HG02678 (cell line): ENCODE data around the gene LIMK2.
"Not testable (repeated sequence)": the region's sequence is repeated elsewhere in the genome, so short reads cannot be mapped to it uniquely, and the experiment has no call there.

Experiments
- ATAC-seq: cut with Tn5 transposase; IDR thresholded peaks from one replicate; pipeline ENCODE4 v1.9.1; 2021; ENCODE audit warnings: mild to moderate bottlenecking, moderate library complexity; ENCODE audit not compliant: unreplicated experiment

The LIMK2 gene

GRCh38 chr22:31210556-31211421 lies 1.3 kb upstream of the LIMK2 start:
- ATAC-seq = no peak

- ATAC-seq = no peak
These were observed 626 bp upstream of the LIMK2 start for GRCh38 chr22:31211482-31211861.

- ATAC-seq = no peak
These were observed 908 bp downstream of the LIMK2 start for GRCh38 chr22:31212783-31213629.

- no peak for ATAC-seq
These were observed 3.0 kb downstream of the LIMK2 start for GRCh38 chr22:31215018-31215535.

GRCh38 chr22:31218565-31219262 lies 6.6 kb downstream of the LIMK2 start:
- no peak for ATAC-seq

DNA sequence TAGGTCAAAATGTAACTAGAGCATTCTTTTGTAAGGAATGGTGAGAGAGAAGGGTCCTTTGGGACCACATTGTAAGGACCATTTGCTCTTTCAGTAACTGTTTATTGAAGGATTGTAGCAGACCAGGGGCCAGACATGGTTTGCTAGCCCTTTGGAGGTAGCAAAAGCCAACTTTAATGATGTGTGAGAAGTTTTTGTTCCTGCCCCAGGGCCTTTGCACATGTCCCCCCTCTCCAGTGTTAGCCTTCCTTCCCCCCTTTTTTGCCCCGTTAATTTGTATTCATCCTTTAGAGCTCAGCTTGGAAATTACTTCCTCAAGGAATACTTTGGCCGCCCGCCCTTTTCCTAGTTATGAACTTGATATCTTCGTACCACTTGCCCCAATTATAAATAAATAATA lies 9.0 kb downstream of the LIMK2 start:
- ATAC-seq = no peak

DNA sequence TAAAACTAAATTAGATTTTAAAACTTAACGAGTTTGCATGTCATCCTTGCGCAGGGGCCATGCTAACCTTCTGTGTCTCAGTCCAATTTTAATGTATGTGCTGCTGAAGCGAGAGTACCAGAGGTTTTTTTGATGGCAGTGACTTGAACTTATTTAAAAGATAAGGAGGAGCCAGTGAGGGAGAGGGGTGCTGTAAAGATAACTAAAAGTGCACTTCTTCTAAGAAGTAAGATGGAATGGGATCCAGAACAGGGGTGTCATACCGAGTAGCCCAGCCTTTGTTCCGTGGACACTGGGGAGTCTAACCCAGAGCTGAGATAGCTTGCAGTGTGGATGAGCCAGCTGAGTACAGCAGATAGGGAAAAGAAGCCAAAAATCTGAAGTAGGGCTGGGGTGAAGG lies 10.6 kb downstream of the LIMK2 start:
- no peak for ATAC-seq

DNA sequence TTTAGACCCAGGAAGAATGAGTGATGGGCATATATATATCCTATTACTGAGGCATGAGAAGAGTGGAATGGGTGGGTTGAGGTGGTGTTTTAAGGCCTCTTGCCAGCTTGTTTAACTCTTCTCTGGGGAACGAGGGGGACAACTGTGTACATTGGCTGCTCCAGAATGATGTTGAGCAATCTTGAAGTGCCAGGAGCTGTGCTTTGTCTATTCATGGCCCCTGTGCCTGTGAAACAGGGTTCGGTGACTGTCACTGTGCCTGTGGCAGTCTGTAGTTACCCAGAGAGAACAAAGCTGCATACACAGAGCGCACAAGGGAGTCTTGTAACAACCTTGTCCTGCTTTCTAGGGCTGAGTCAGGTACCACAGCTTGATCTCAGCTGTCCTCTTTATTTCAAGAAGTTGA lies 11.7 kb downstream of the LIMK2 start:
- ATAC-seq = no peak

DNA sequence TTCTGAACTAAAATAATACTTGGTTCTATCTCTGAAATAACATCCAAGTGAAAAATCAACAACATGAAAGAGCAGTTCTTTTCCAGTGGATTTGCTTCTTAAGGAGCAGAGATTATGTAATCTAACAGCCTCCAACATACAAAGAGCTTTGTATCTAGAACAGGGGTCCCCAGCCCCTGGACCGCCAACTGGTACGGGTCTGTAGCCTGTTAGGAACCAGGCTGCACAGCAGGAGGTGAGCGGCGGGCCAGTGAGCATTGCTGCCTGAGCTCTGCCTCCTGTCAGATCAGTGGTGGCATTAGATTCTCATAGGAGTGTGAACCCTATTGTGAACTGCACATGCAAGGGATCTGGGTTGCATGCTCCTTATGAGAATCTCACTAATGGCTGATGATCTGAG lies 12.6 kb downstream of the LIMK2 start:
- not testable (repeated sequence) for ATAC-seq

DNA sequence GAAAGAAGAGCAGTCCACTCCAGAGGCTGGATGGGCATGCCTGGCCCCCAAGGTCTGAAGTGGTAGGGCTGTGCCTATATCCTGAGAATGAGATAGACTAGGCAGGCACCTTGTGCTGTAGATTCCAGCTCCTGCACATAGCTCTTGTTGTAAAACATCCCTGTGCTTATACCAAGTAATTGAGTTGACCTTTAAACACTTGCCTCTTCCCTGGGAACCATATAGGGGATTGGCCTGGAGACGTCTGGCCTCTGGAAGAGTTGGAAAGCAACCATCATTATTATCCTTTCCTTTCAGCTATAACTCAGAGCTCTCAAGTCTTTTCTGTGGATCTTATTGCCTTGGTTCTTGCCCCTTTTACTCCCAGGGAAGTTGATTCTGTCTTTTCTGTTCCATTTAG lies 15.1 kb downstream of the LIMK2 start:
- no peak for ATAC-seq

DNA sequence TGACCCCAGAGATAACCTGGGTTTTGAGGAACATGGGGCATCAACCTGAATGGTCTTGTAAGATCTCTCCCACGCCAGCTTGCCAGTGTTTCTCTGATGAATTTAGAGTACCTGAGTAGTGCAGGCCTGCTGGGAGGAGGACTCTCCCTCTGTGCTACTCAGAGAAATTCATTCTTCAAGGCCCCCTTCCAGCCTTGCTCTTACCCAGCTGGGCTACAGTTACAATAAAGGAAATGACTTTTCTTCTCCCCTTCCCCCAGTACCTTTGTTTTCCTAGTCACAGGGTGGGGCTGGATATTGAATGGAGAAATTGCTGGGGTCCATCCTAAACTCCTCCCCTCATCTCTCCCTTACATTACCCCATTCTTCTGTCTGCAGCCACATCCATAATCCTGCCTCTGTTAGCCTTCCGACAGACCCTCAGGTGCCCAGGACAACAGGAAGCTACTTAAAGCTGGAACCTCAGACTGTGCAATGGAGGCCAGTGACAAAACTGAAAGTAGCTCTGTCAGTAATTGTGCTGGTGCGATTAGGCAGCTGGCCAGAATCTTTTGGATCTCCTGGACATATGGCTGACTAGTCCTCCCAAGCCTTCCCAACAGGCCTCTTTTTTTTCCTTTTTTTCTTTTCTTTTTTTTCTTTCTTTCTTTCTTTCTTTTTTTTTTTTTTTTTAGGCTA lies 17.4 kb downstream of the LIMK2 start:
- no peak for ATAC-seq

DNA sequence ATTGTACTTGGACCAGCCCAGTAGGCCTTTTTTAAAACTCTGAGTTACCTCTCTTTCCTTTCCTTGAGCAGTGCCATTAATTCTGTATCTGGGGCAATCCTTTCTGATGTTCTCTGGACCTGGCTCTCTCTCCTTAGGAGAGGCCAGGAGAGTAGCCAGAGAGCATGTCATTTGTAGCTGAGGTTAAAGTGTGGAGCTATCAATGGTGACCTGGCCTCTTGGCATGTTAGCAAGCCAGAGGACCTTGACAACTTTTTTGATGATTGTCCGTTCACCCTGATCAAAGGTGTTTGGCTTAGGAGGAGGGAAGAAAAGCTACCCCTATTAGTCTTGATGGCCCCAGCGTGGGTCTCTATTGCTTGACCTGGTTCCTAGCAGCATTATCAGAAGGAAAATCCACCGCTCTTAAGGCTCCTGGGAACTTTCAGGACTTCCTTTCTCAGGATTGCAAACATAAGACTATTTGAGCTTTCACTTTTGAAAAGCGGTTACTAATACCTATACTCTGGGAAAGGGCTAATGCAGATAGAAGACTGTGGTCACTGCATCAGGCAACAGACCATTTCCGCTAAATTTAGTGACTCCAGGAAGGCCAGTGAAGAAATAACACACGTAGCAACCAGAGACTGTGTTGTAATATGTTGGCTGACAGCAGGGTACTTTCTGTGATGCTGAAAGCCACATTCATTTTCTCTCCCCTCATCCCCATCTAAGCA lies 18.2 kb downstream of the LIMK2 start:
- no peak for ATAC-seq

GRCh38 chr22:31230871-31231621 lies 18.9 kb downstream of the LIMK2 start:
- ATAC-seq = no peak

GRCh38 chr22:31233001-31233400 lies 20.9 kb downstream of the LIMK2 start:
- ATAC-seq = no peak

DNA sequence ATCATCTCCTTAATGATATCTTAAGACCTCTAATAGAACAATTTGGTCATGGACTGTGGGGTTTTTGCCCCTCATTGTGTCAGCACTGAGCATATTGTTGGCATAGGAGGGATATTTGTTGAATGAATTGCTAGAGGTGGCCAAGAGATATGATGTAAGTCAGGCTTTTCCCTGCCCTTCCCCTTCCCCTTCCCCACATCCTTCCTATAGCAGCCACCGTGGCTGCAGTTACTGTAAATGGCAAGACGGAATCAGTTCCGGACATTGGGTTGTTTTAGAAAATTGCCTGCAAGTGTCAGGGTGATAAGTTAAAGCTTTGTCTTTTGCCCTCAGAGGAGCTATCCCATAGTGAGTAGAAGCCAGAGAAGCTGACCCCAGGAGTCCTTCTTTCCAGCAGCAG lies 23.0 kb downstream of the LIMK2 start:
- ATAC-seq = no peak

DNA sequence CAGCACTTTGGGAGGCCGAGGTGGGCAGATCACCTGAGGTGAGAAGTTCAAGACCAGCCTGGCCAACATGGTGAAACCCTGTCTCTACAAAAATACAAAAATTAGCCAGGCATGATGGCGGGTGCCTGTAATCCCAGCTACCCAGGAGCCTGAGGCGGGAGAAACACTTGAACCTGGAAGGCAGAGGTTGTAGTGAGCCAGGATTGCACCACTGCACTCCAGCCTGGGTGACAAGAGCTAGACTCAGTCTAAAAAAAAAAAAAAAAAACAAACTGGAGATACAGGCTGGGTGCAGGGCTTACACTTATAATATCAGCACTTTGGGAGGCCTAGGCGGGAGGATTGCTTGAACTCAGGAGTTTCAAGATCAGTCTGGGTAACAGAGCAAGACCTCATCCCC lies 23.9 kb downstream of the LIMK2 start:
- not testable (repeated sequence) for ATAC-seq

DNA sequence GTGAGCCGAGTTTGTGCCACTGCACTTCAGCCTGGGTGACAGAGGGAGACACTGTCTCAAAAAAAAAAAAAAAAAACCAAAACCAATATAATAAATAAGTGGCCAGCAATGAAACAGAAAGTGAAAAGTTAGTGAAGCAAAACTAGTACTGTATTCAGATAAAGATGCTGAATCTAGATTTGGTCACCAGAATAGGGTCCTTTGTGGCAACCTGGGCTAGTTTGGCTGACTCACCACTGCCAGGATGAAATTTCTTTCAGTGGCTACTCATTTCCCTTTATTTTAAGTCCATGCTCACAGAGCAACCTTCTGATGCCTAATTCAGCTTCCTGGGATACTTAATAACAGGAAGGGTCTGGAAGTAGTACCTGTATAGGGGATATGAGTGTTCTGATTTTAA lies 26.0 kb downstream of the LIMK2 start:
- ATAC-seq = no peak

DNA sequence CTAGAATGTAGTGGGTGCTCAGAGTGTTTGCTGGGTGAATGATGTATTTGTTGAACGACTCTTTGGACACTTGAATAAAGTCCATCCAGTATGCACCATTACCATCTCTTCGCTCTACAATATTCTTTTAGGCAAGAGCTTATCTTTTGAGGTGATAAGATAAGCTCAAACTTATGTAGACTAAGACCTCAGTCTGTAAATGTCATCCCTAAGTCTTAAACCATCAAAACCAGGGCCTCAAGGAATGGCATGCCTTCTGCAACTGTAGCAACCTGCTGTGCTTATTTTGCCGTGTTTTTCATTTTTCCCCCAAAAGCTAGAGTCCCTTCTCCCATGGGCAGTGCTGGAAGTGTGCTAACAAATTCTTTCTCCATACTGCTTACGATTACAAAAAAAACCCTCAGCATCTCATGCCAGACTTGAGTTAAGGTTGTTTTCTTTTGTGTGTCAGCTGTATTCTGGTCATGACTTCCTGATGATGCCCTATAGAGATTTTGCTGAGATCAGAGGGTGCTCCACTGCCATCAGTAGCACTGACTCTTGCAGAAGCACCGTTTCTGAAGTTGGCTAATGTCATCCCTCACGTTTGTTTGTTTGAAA lies 27.8 kb downstream of the LIMK2 start:
- ATAC-seq = no peak

GRCh38 chr22:31241200-31241599 lies 29.1 kb downstream of the LIMK2 start:
- no peak for ATAC-seq
